HCT116 (cell line): ENCODE measurements around the gene AOPEP.

ENCODE experiments used
- POLR2A ChIP-seq: IDR thresholded peaks from 2 replicates; pipeline ENCODE4 v1.7.0; 2011; ENCODE audit warnings: borderline replicate concordance; ENCODE audit not compliant: insufficient read depth, insufficient read length; ENCODE audit errors: extremely low read depth
- RAD21 ChIP-seq: IDR thresholded peaks from 2 replicates; pipeline ENCODE4 v1.6.1; 2012; ENCODE audit warnings: low read depth, mild to moderate bottlenecking
- SP1 ChIP-seq: IDR thresholded peaks from 2 replicates; pipeline ENCODE4 v1.6.1; 2012; ENCODE audit warnings: low read depth
- SRF ChIP-seq: IDR thresholded peaks from 2 replicates; pipeline ENCODE4 v1.6.1; 2012; ENCODE audit warnings: low read depth
- YY1 ChIP-seq: IDR thresholded peaks from 2 replicates; pipeline ENCODE4 v1.6.1; 2011; ENCODE audit warnings: low read length, low read depth, moderate library complexity, mild to moderate bottlenecking; ENCODE audit not compliant: insufficient replicate concordance; ENCODE audit errors: extremely low read depth
- TF ChIP-seq, protein P1 (sequence below), 3 experiments: fragments of 200-600 bp in 1 of 3; sonication (generic) in 1 of 3; IDR thresholded peaks in 2 of 3; conservative IDR thresholded peaks in 1 of 3; 2 replicates each; pipeline ENCODE4 v1.5.1; 2012 to 2017; ENCODE audit warnings: low read depth in 2 of 3, low read length in 2 of 3, antibody characterized with exemption in 1 of 3, borderline replicate concordance in 1 of 3, control low read depth in 1 of 3, mild to moderate bottlenecking in 1 of 3, mixed read lengths in 1 of 3, mixed run types in 1 of 3, moderate library complexity in 1 of 3; ENCODE audit not compliant: insufficient read depth in 1 of 3
- TF ChIP-seq, protein P2 (sequence below): IDR thresholded peaks from 2 replicates; pipeline ENCODE4 v1.6.1; 2011; ENCODE audit warnings: mild to moderate bottlenecking, low read length, moderate library complexity; ENCODE audit not compliant: insufficient replicate concordance; ENCODE audit errors: extremely low read depth

DNA sequence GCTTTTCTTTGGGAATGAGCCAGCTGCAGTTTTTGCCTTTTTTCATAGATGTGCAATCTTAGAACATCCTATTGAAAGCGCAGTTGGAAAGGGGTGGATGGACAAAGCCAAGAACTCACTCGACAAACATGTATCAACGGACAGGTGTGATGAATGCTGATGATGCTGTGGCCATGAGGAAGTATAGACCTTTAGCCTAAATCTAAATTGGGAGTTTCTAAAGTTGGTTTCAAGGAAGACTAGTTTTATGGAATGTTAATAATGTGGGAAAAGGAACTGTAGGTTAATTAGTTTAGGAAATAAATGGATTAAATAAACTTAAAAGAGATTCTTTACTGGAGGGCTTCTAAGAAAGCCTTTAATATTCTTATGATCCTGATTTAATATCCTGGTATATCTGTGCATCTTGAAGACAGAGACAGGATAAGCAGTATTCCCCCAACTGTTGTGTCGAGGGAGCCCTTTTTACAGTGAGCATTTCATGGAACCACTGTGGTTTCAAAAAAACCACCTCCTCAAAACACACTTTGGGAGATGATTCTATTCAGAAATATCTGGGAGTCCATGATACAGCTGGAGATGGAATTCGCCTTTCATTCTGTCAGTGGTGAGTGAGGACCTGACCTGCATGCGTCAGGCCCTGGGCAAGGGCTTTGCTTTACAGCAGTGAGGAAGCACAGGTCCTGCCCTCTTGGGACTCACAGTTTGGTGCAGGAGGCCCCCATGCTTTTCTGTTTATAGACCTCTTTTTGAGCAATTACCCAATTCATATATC is 82.6 kb downstream of the AOPEP start:
- TF ChIP-seq, protein P1, sequence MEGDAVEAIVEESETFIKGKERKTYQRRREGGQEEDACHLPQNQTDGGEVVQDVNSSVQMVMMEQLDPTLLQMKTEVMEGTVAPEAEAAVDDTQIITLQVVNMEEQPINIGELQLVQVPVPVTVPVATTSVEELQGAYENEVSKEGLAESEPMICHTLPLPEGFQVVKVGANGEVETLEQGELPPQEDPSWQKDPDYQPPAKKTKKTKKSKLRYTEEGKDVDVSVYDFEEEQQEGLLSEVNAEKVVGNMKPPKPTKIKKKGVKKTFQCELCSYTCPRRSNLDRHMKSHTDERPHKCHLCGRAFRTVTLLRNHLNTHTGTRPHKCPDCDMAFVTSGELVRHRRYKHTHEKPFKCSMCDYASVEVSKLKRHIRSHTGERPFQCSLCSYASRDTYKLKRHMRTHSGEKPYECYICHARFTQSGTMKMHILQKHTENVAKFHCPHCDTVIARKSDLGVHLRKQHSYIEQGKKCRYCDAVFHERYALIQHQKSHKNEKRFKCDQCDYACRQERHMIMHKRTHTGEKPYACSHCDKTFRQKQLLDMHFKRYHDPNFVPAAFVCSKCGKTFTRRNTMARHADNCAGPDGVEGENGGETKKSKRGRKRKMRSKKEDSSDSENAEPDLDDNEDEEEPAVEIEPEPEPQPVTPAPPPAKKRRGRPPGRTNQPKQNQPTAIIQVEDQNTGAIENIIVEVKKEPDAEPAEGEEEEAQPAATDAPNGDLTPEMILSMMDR (IDR thresholded peaks at IDR 0.05 in 2 of 3, conservative IDR thresholded peaks at IDR 0.05 in 1 of 3; ENCODE audit: borderline replicate concordance in 1 of 3, insufficient read depth in 1 of 3, low read depth in 2 of 3, low read length in 2 of 3), result no peak
- TF ChIP-seq, protein P2, sequence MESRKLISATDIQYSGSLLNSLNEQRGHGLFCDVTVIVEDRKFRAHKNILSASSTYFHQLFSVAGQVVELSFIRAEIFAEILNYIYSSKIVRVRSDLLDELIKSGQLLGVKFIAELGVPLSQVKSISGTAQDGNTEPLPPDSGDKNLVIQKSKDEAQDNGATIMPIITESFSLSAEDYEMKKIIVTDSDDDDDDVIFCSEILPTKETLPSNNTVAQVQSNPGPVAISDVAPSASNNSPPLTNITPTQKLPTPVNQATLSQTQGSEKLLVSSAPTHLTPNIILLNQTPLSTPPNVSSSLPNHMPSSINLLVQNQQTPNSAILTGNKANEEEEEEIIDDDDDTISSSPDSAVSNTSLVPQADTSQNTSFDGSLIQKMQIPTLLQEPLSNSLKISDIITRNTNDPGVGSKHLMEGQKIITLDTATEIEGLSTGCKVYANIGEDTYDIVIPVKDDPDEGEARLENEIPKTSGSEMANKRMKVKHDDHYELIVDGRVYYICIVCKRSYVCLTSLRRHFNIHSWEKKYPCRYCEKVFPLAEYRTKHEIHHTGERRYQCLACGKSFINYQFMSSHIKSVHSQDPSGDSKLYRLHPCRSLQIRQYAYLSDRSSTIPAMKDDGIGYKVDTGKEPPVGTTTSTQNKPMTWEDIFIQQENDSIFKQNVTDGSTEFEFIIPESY, result no peak
- TF ChIP-seq YY1 (no peak), RAD21 (no peak), POLR2A (no peak), SRF (no peak), SP1 (no peak)
